HG03280 (cell line): Measurements from ENCODE around the gene FBXL13.
"Not testable (repeated sequence)": the region's sequence is repeated elsewhere in the genome, so short reads cannot be mapped to it uniquely, and the experiment has no call there.

ENCODE experiments used
- ATAC-seq: cut with Tn5 transposase; IDR thresholded peaks from one replicate; pipeline ENCODE4 v1.9.1; 2021; ENCODE audit warnings: mild to moderate bottlenecking, moderate library complexity; ENCODE audit not compliant: unreplicated experiment

FBXL13 gene

GRCh38 chr7:102988088-102988487 is 86.5 kb downstream of the FBXL13 start:
- ATAC-seq, result no peak

GRCh38 chr7:102985176-102985783 is 89.3 kb downstream of the FBXL13 start:
- ATAC-seq, result no peak

- no peak for ATAC-seq
Measured at GRCh38 chr7:102983602-102984001, 91.0 kb downstream of the FBXL13 start.

GRCh38 chr7:102982235-102982634 is 92.4 kb downstream of the FBXL13 start:
- ATAC-seq, result no peak

GRCh38 chr7:102981451-102981850 is 93.1 kb downstream of the FBXL13 start:
- no peak for ATAC-seq

- no peak for ATAC-seq
Measured at GRCh38 chr7:102979670-102980069, 94.9 kb downstream of the FBXL13 start.

GRCh38 chr7:102978284-102978683 is 96.3 kb downstream of the FBXL13 start:
- no peak for ATAC-seq

- ATAC-seq, result not testable (repeated sequence)
Measured at GRCh38 chr7:102977586-102977985, 97.0 kb downstream of the FBXL13 start.

- ATAC-seq, result no peak
Measured at GRCh38 chr7:102976493-102976892, 98.1 kb downstream of the FBXL13 start.

GRCh38 chr7:102975854-102976253 is 98.7 kb downstream of the FBXL13 start:
- ATAC-seq, result no peak

- no peak for ATAC-seq
Measured at GRCh38 chr7:102974366-102975236, 100.0 kb downstream of the FBXL13 start.

- no peak for ATAC-seq
Measured at GRCh38 chr7:102973096-102973802, 101.3 kb downstream of the FBXL13 start.

- no peak for ATAC-seq
Measured at GRCh38 chr7:102967798-102968197, 106.8 kb downstream of the FBXL13 start.

GRCh38 chr7:102966465-102966864 is 108.1 kb downstream of the FBXL13 start:
- no peak for ATAC-seq

GRCh38 chr7:102961993-102962392 is 112.6 kb downstream of the FBXL13 start:
- ATAC-seq, result not testable (repeated sequence)

- ATAC-seq, result not testable (repeated sequence)
Measured at GRCh38 chr7:102958004-102958403, 116.6 kb downstream of the FBXL13 start.

GRCh38 chr7:102954359-102954758 is 120.2 kb downstream of the FBXL13 start:
- not testable (repeated sequence) for ATAC-seq

GRCh38 chr7:102953406-102953805 is 121.2 kb downstream of the FBXL13 start:
- no peak for ATAC-seq

- ATAC-seq, result no peak
Measured at GRCh38 chr7:102951839-102952238, 122.8 kb downstream of the FBXL13 start.

GRCh38 chr7:102944241-102944640 is 130.4 kb downstream of the FBXL13 start:
- ATAC-seq, result no peak

- no peak for ATAC-seq
Measured at GRCh38 chr7:102943423-102944169, 131.0 kb downstream of the FBXL13 start.
